SH-SY5Y (cell line): ENCODE data around the gene ZSWIM3.

Experiments
- GATA2 ChIP-seq: IDR thresholded peaks from 2 replicates; pipeline ENCODE4 v1.6.1; 2011; ENCODE audit warnings: mild to moderate bottlenecking, low read depth, low read length
- GATA3 ChIP-seq: IDR thresholded peaks from 2 replicates; pipeline ENCODE4 v1.6.1; 2011; ENCODE audit warnings: low read depth, mild to moderate bottlenecking, low read length, moderate library complexity

- TF ChIP-seq GATA3 (no peak), GATA2 (no peak)
Measured at GRCh38 chr20:45821947-45822346, 35.5 kb upstream of the ZSWIM3 start.
